Uterus (tissue), 4 donors: ENCODE data around the gene COL4A1. TPM values are rescaled to one million over a fixed set of nuclear protein-coding genes. Genes with fewer than 3 reads are reported as not detected.

Experiments used
- DNase-seq, 2 donors: peaks; one replicate each; pipeline ENCODE4 v3.0.0-alpha.2; 2019 to 2020
- H3K27ac ChIP-seq, 2 donors: fragments of 200-600 bp; sonication (generic); 1 replicate in 1 of 2; 2 replicates in 1 of 2; pipeline ENCODE4 v1.5.1; 2016 to 2018
- H3K27me3 ChIP-seq, 2 donors: fragments of 200-600 bp; sonication (generic); one replicate each; pipeline ENCODE4 v1.5.1; 2018 to 2019; ENCODE audit warnings: control low read depth in 1 of 2
- H3K36me3 ChIP-seq, 2 donors: fragments of 200-600 bp; sonication (generic); one replicate each; pipeline ENCODE4 v1.5.1; 2019; ENCODE audit warnings: control low read depth in 1 of 2
- H3K4me1 ChIP-seq, 2 donors: fragments of 200-600 bp; sonication (generic); one replicate each; pipeline ENCODE4 v1.5.1; 2018 to 2019; ENCODE audit warnings: control low read depth in 1 of 2
- H3K4me3 ChIP-seq, 2 donors: fragments of 200-600 bp; sonication (generic); 1 replicate in 1 of 2; 2 replicates in 1 of 2; pipeline ENCODE4 v1.5.1; 2018 to 2019; ENCODE audit warnings: mild to moderate bottlenecking in 1 of 2
- H3K9me3 ChIP-seq, 2 donors: fragments of 200-600 bp; sonication (generic); one replicate each; pipeline ENCODE4 v1.5.1; 2019; ENCODE audit warnings: control low read depth in 1 of 2
- POLR2A ChIP-seq, 2 donors: fragments of 450-650 bp; IDR thresholded peaks; one replicate each; pipeline ENCODE4 v1.6.1; 2016; ENCODE audit warnings: antibody characterized with exemption in 2 of 2, mild to moderate bottlenecking in 1 of 2, moderate library complexity in 1 of 2
- intact Hi-C: fragments of 100-400 bp; cut with DNase I; formaldehyde crosslinking; loops from one replicate; pipeline ENCODE4 v1.15.1; 2023; ENCODE audit warnings: low total_unique reads
- total RNA-seq, 4 donors: library from RNA; depleted of rRNA in 3 of 4; stranded (reverse); fragments of >200 nt in 3 of 4; gene quantifications; one replicate each; pipeline versions ENCODE4 v1.1.0 to v1.2.4, GENCODE V29; 2014 to 2023
- TF ChIP-seq, protein P1 (sequence below), 4 experiments: fragments of 200-600 bp in 2 of 4; fragments of 450-650 bp in 2 of 4; sonication (generic) in 2 of 4; IDR thresholded peaks; one replicate each; pipeline ENCODE4 v1.5.1; 2016 to 2019; ENCODE audit warnings: antibody characterized with exemption in 4 of 4, mild to moderate bottlenecking in 2 of 4, moderate library complexity in 1 of 4
- donor health status: DM: yes; HTN: yes; CAD: no.

COL4A1 gene
- total RNA-seq, 4 donors from 2014 or later, result 164 to 737 (median 209) TPM

DNA sequence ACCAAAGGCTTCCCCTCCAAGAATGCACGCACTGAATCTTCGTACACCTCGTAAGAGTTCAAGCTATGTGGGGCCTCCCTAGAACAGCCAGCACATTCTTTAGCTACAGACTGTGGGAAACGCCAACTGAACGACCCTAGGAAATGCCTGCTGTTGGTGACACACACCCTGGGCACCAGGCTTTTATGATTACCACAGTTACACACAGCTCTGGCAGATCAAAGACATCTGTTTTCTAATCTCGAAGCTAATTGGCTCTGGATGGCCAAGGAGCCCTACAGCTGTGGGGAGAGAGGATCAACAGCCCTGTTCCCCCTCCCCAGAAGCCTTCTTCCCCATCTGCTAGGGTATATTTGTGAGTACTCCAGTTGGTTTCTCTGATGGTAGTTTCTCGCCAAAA lies 123.0 kb downstream of the COL4A1 start:
- TF ChIP-seq, protein P1, sequence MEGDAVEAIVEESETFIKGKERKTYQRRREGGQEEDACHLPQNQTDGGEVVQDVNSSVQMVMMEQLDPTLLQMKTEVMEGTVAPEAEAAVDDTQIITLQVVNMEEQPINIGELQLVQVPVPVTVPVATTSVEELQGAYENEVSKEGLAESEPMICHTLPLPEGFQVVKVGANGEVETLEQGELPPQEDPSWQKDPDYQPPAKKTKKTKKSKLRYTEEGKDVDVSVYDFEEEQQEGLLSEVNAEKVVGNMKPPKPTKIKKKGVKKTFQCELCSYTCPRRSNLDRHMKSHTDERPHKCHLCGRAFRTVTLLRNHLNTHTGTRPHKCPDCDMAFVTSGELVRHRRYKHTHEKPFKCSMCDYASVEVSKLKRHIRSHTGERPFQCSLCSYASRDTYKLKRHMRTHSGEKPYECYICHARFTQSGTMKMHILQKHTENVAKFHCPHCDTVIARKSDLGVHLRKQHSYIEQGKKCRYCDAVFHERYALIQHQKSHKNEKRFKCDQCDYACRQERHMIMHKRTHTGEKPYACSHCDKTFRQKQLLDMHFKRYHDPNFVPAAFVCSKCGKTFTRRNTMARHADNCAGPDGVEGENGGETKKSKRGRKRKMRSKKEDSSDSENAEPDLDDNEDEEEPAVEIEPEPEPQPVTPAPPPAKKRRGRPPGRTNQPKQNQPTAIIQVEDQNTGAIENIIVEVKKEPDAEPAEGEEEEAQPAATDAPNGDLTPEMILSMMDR (IDR thresholded peaks at IDR 0.05), result no peak
- Histone ChIP-seq H3K4me1 (no peaks in the 10 kb centered on the region), H3K36me3 (no peaks in the 10 kb centered on the region), H3K27ac (no peak overlapping the region), H3K27me3 (no peaks in the 10 kb centered on the region), H3K9me3 (no peaks in the 10 kb centered on the region), H3K4me3 (no peak overlapping the region)
- intact Hi-C loops, result no loop called here
- no peak for DNase-seq

- H3K27ac ChIP-seq, result no peak overlapping the region
- H3K36me3 ChIP-seq, result no peaks in the 10 kb centered on the region
- intact Hi-C loops, result no loop called here
These were observed 124.5 kb downstream of the COL4A1 start for GRCh38 chr13:110182461-110182860.

GRCh38 chr13:110182003-110182402 lies 125.0 kb downstream of the COL4A1 start:
- no peak for DNase-seq
- peaks cover 0 to 2% of the 10 kb centered on the region in 2 donors for H3K36me3 ChIP-seq
- TF ChIP-seq POLR2A (IDR thresholded peaks at IDR 0.05), result no peak
- TF ChIP-seq, protein P1 (IDR thresholded peaks at IDR 0.05), result no peak
- H3K4me3 ChIP-seq, result no peak overlapping the region
- no peaks in the 10 kb centered on the region for H3K9me3 ChIP-seq
- intact Hi-C loops, result no loop called here
- no peaks in the 10 kb centered on the region for H3K4me1 ChIP-seq
- no peak overlapping the region for H3K27ac ChIP-seq
- H3K27me3 ChIP-seq, result no peaks in the 10 kb centered on the region

More at GRCh38 chr13:110182461-110182860, 124.5 kb downstream of the COL4A1 start:
- Histone ChIP-seq H3K4me1 (no peaks in the 10 kb centered on the region), H3K27me3 (no peaks in the 10 kb centered on the region), H3K9me3 (no peaks in the 10 kb centered on the region), H3K4me3 (no peak overlapping the region)
- TF ChIP-seq, protein P1 (IDR thresholded peaks at IDR 0.05), result no peak
- TF ChIP-seq POLR2A (IDR thresholded peaks at IDR 0.05), result no peak
- DNase-seq, result no peak

GRCh38 chr13:110179857-110180147 lies 127.2 kb downstream of the COL4A1 start:
- H3K36me3 ChIP-seq, result peaks cover 0 to 3% of the 10 kb centered on the region in 2 donors
- no peak for TF ChIP-seq POLR2A (IDR thresholded peaks at IDR 0.05)
- TF ChIP-seq, protein P1 (IDR thresholded peaks at IDR 0.05), result no peak
- DNase-seq, result no peak

GRCh38 chr13:110179116-110179856 lies 127.7 kb downstream of the COL4A1 start:
- no peak overlapping the region for H3K27ac ChIP-seq
- H3K27me3 ChIP-seq, result no peaks in the 10 kb centered on the region
- H3K9me3 ChIP-seq, result no peaks in the 10 kb centered on the region
- TF ChIP-seq, protein P1 (IDR thresholded peaks at IDR 0.05), result no peak
- no peak for TF ChIP-seq POLR2A (IDR thresholded peaks at IDR 0.05)
- intact Hi-C loops, result no loop called here
- H3K36me3 ChIP-seq, result peaks cover 0 to 3% of the 10 kb centered on the region in 2 donors
- H3K4me1 ChIP-seq, result no peaks in the 10 kb centered on the region
- DNase-seq, result no peak
- no peak overlapping the region for H3K4me3 ChIP-seq

More at GRCh38 chr13:110179857-110180147, 127.2 kb downstream of the COL4A1 start:
- no peaks in the 10 kb centered on the region for H3K9me3 ChIP-seq
- no peak overlapping the region for H3K27ac ChIP-seq
- intact Hi-C loops, result no loop called here
- H3K4me1 ChIP-seq, result no peaks in the 10 kb centered on the region
- H3K27me3 ChIP-seq, result no peaks in the 10 kb centered on the region
- H3K4me3 ChIP-seq, result no peak overlapping the region
